ENCODE data around the gene HOXA10. TPM values are rescaled to one million over a fixed set of nuclear protein-coding genes. Genes with fewer than 3 reads are reported as not detected.

HOXA10 gene
- total and polyA plus RNA-seq, 2 experiments from 2014 or later: not detected

GRCh38 chr7:27161721-27162560 lies 12.2 kb downstream of the HOXA10 start:
- DNase-seq (ENCODE audit: low read depth in 1 of 2, low spot score in 1 of 2): no peak
- H3K27me3 ChIP-seq: peaks cover 100% of the 10 kb centered on the region
- no peak for TF ChIP-seq CTCF (IDR thresholded peaks at IDR 0.05; ENCODE audit: low read depth, low read length)
- no peaks in the 10 kb centered on the region for H3K36me3 ChIP-seq
- H3K4me3 ChIP-seq: peak overlapping the region; percentile 45
- no peaks in the 10 kb centered on the region for H3K9me3 ChIP-seq (ENCODE audit: low read depth)
- H3K4me1 ChIP-seq (ENCODE audit: low read depth): no peaks in the 10 kb centered on the region
- H3K27ac ChIP-seq: no peak overlapping the region

- Histone ChIP-seq H3K4me1 (ENCODE audit: low read depth) (no peaks in the 10 kb centered on the region), H3K9me3 (ENCODE audit: low read depth) (no peaks in the 10 kb centered on the region), H3K27me3 (peaks cover 100% of the 10 kb centered on the region), H3K4me3 (peak overlapping the region; percentile 45), H3K27ac (no peak overlapping the region), H3K36me3 (no peaks in the 10 kb centered on the region)
- TF ChIP-seq CTCF (IDR thresholded peaks at IDR 0.05; ENCODE audit: low read depth, low read length): no peak
- no peak for DNase-seq (ENCODE audit: low read depth in 1 of 2, low spot score in 1 of 2)
Measured at GRCh38 chr7:27161214-27161720, 12.9 kb downstream of the HOXA10 start.

- Histone ChIP-seq H3K36me3 (no peaks in the 10 kb centered on the region), H3K4me1 (ENCODE audit: low read depth) (no peaks in the 10 kb centered on the region), H3K27me3 (peaks cover 100% of the 10 kb centered on the region), H3K27ac (no peak overlapping the region), H3K9me3 (ENCODE audit: low read depth) (no peaks in the 10 kb centered on the region), H3K4me3 (peak overlapping the region; percentile 45)
- peak; percentile 84 to 86 for DNase-seq (ENCODE audit: low read depth in 1 of 2, low spot score in 1 of 2)
- TF ChIP-seq CTCF (IDR thresholded peaks at IDR 0.05; ENCODE audit: low read depth, low read length): peak; percentile 95
Measured at GRCh38 chr7:27160546-27161213, 13.4 kb downstream of the HOXA10 start.

- H3K4me3 ChIP-seq: peak overlapping the region; percentile 45
- no peaks in the 10 kb centered on the region for H3K9me3 ChIP-seq (ENCODE audit: low read depth)
- peaks cover 100% of the 10 kb centered on the region for H3K27me3 ChIP-seq
- no peak for TF ChIP-seq CTCF (IDR thresholded peaks at IDR 0.05; ENCODE audit: low read depth, low read length)
- DNase-seq (ENCODE audit: low read depth in 1 of 2, low spot score in 1 of 2): no peak
- no peaks in the 10 kb centered on the region for H3K4me1 ChIP-seq (ENCODE audit: low read depth)
- no peak overlapping the region for H3K27ac ChIP-seq
- no peaks in the 10 kb centered on the region for H3K36me3 ChIP-seq
Measured at GRCh38 chr7:27160145-27160545, 14.0 kb downstream of the HOXA10 start.

GRCh38 chr7:27159266-27160144 lies 14.6 kb downstream of the HOXA10 start:
- no peak for DNase-seq (ENCODE audit: low read depth in 1 of 2, low spot score in 1 of 2)
- Histone ChIP-seq H3K36me3 (no peaks in the 10 kb centered on the region), H3K27me3 (peaks cover 100% of the 10 kb centered on the region), H3K9me3 (ENCODE audit: low read depth) (no peaks in the 10 kb centered on the region), H3K4me3 (no peak overlapping the region), H3K27ac (no peak overlapping the region), H3K4me1 (ENCODE audit: low read depth) (no peaks in the 10 kb centered on the region)
- TF ChIP-seq CTCF (IDR thresholded peaks at IDR 0.05; ENCODE audit: low read depth, low read length): no peak
